Hippocampal formation (tissue), 2 donors: ENCODE data around the gene CYP26A1.

Experiments used
- DNase-seq, 2 donors: peaks; one replicate each; lab custom pipeline; 2025; lab: John Stamatoyannopoulos, UW

CYP26A1 gene

GRCh38 chr10:93064874-93065660 is 8.6 kb upstream of the CYP26A1 start:
- no peak for DNase-seq

GRCh38 chr10:93065675-93066543 is 7.8 kb upstream of the CYP26A1 start:
- no peak for DNase-seq

- DNase-seq: no peak
Measured at GRCh38 chr10:93066544-93066913, 7.2 kb upstream of the CYP26A1 start.

GRCh38 chr10:93067443-93068365 is 6.0 kb upstream of the CYP26A1 start:
- DNase-seq: no peak

GRCh38 chr10:93068411-93069244 is 5.1 kb upstream of the CYP26A1 start:
- no peak for DNase-seq

GRCh38 chr10:93069245-93069561 is 4.5 kb upstream of the CYP26A1 start:
- DNase-seq: no peak

- DNase-seq: no peak
Measured at GRCh38 chr10:93070378-93071176, 3.1 kb upstream of the CYP26A1 start.

- DNase-seq: no peak
Measured at GRCh38 chr10:93071177-93071472, 2.6 kb upstream of the CYP26A1 start.

GRCh38 chr10:93071674-93072224 is 1.9 kb upstream of the CYP26A1 start:
- no peak for DNase-seq

GRCh38 chr10:93072225-93072712 is 1.4 kb upstream of the CYP26A1 start:
- no peak for DNase-seq

- DNase-seq: no peak
Measured at GRCh38 chr10:93072713-93073538, 767 bp upstream of the CYP26A1 start.

GRCh38 chr10:93074147-93074596 is 479 bp downstream of the CYP26A1 start:
- no peak for DNase-seq

GRCh38 chr10:93074597-93075368 is 1.1 kb downstream of the CYP26A1 start:
- DNase-seq: no peak

GRCh38 chr10:93075369-93076221 is 1.9 kb downstream of the CYP26A1 start:
- no peak for DNase-seq

GRCh38 chr10:93076871-93077270 is 3.2 kb downstream of the CYP26A1 start:
- DNase-seq: no peak

- no peak for DNase-seq
Measured at GRCh38 chr10:93077860-93078337, 4.2 kb downstream of the CYP26A1 start.

GRCh38 chr10:93079663-93080349 is 6.1 kb downstream of the CYP26A1 start:
- no peak for DNase-seq
